A673 (cell line): ENCODE data around the gene LRP1B.

Source experiments
- EZH2 ChIP-seq: fragments of 200-600 bp; sonication (generic); IDR thresholded peaks from 2 replicates; pipeline ENCODE4 v1.6.1; 2017; ENCODE audit warnings: borderline replicate concordance, low read depth, mild to moderate bottlenecking, mixed read lengths, antibody characterized with exemption, low read length; ENCODE audit not compliant: poor library complexity, severe bottlenecking
- TF ChIP-seq, protein P1 (sequence below): fragments of 300-800, 200-600 bp; sonication (generic); conservative IDR thresholded peaks from 2 replicates; pipeline ENCODE4 v1.5.1; 2017; ENCODE audit warnings: low read depth, mild to moderate bottlenecking, antibody characterized with exemption, low read length, moderate library complexity, mixed read lengths

DNA sequence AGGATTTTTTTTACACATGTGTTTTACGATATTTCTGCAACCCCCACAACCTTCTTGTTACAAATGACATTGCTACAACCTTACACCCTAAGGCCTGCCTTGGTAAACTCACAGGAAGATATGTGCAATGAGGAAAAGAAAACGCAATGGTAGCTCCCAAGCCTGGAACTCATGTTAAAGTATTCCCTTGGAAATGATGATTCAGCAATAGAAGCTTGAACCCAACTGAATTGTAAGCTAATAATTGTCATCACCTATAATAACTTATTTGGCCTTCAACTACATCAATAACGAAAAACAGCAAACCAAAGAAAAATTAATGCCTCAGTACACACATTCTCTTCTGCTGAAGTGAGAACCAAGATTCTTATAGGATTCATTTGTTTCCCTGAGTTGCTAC is 491.0 kb downstream of the LRP1B start:
- TF ChIP-seq, protein P1, sequence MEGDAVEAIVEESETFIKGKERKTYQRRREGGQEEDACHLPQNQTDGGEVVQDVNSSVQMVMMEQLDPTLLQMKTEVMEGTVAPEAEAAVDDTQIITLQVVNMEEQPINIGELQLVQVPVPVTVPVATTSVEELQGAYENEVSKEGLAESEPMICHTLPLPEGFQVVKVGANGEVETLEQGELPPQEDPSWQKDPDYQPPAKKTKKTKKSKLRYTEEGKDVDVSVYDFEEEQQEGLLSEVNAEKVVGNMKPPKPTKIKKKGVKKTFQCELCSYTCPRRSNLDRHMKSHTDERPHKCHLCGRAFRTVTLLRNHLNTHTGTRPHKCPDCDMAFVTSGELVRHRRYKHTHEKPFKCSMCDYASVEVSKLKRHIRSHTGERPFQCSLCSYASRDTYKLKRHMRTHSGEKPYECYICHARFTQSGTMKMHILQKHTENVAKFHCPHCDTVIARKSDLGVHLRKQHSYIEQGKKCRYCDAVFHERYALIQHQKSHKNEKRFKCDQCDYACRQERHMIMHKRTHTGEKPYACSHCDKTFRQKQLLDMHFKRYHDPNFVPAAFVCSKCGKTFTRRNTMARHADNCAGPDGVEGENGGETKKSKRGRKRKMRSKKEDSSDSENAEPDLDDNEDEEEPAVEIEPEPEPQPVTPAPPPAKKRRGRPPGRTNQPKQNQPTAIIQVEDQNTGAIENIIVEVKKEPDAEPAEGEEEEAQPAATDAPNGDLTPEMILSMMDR: no peak
- TF ChIP-seq EZH2: no peak
